Measurements from ENCODE around the gene PPP1R3D.

Gene PPP1R3D

GRCh38 chr20:59983076-59983475, 43.0 kb upstream of the PPP1R3D start:
- Histone ChIP-seq H3K4me1 (no peaks in the 10 kb centered on the region), H3K9me3 (no peaks in the 10 kb centered on the region), H3K27me3 (no peaks in the 10 kb centered on the region), H3K36me3 (no peaks in the 10 kb centered on the region), H3K4me3 (ENCODE audit: low read depth, low read length) (no peak overlapping the region)
- no peak for DNase-seq
- no peak for TF ChIP-seq CTCF (IDR thresholded peaks at IDR 0.05; ENCODE audit: low read depth, low read length)

- no peak for DNase-seq
- Histone ChIP-seq H3K4me1 (no peaks in the 10 kb centered on the region), H3K27me3 (no peaks in the 10 kb centered on the region), H3K36me3 (no peaks in the 10 kb centered on the region), H3K4me3 (ENCODE audit: low read depth, low read length) (no peak overlapping the region), H3K9me3 (no peaks in the 10 kb centered on the region)
- TF ChIP-seq CTCF (IDR thresholded peaks at IDR 0.05; ENCODE audit: low read depth, low read length), result no peak
Measured at GRCh38 chr20:59977086-59977485, 37.0 kb upstream of the PPP1R3D start.

- no peak for TF ChIP-seq CTCF (IDR thresholded peaks at IDR 0.05; ENCODE audit: low read depth, low read length)
- no peaks in the 10 kb centered on the region for H3K9me3 ChIP-seq
- H3K36me3 ChIP-seq, result no peaks in the 10 kb centered on the region
- H3K4me1 ChIP-seq, result no peaks in the 10 kb centered on the region
- no peak for DNase-seq
- H3K4me3 ChIP-seq (ENCODE audit: low read depth, low read length), result no peak overlapping the region
- no peaks in the 10 kb centered on the region for H3K27me3 ChIP-seq
Measured at GRCh38 chr20:59976156-59976782, 36.2 kb upstream of the PPP1R3D start.

GRCh38 chr20:59972037-59972801, 32.1 kb upstream of the PPP1R3D start:
- Histone ChIP-seq H3K4me3 (ENCODE audit: low read depth, low read length) (no peak overlapping the region), H3K4me1 (no peaks in the 10 kb centered on the region), H3K9me3 (no peaks in the 10 kb centered on the region), H3K27me3 (no peaks in the 10 kb centered on the region), H3K36me3 (no peaks in the 10 kb centered on the region)
- no peak for TF ChIP-seq CTCF (IDR thresholded peaks at IDR 0.05; ENCODE audit: low read depth, low read length)
- DNase-seq, result no peak

- Histone ChIP-seq H3K36me3 (no peaks in the 10 kb centered on the region), H3K4me3 (ENCODE audit: low read depth, low read length) (no peak overlapping the region)
Measured at GRCh38 chr20:59971428-59971827, 31.3 kb upstream of the PPP1R3D start.

More at GRCh38 chr20:59971428-59971827, 31.3 kb upstream of the PPP1R3D start:
- DNase-seq, result no peak
- Histone ChIP-seq H3K4me1 (no peaks in the 10 kb centered on the region), H3K27me3 (no peaks in the 10 kb centered on the region), H3K9me3 (no peaks in the 10 kb centered on the region)
- no peak for TF ChIP-seq CTCF (IDR thresholded peaks at IDR 0.05; ENCODE audit: low read depth, low read length)

Data from BE2C (cell line).